ENCODE results near the gene ZPLD1. TPM values are rescaled to one million over a fixed set of nuclear protein-coding genes. Genes with fewer than 3 reads are reported as not detected.

ZPLD1 gene
- total RNA-seq, 1 experiment from 2014 or later: not detected

DNA sequence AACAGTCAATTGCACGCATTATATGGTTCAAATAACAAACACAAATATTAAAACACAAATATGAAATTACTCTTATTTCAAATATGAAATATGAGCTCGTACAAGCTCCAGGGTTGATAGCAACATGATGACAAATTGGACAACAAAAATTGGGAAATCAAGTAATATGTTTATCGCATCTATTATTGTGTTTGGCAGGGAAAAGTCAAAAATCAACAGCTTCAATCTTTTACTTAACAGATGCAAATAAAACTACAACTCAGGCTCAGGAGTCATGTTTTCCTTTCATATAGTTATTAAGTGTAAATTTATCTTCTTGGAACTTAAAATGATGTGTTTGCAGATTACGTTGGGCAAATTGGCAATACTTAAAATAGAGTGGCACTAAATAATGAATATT lies 41.4 kb downstream of the ZPLD1 start:
- CTCF ChIA-PET: no interaction called here
- H3K4me2 ChIP-seq (ENCODE audit: low read length): no peak overlapping the region
- no TSS peak for BruUV-seq (replicated peaks)

More for the DNA sequence above, 41.4 kb downstream of the ZPLD1 start:
- H3K4me1 ChIP-seq (ENCODE audit: control insufficient read depth in 1 of 2, insufficient read depth in 2 of 2, low read length in 2 of 2): no peaks in the 10 kb centered on the region
- intact Hi-C loops (cut with micrococcal nuclease): no loop called here
- no peak for ATAC-seq
- POLR2A ChIA-PET: no interaction called here
- no peaks in the 10 kb centered on the region for H4K20me1 ChIP-seq (ENCODE audit: insufficient read depth)
- no peak for DNase-seq (ENCODE audit: low read depth, low spot score)
- no peaks in the 10 kb centered on the region for H3K9me2 ChIP-seq (ENCODE audit: insufficient read depth)
- H3K27ac ChIP-seq (ENCODE audit: low read depth, low read length): no peak overlapping the region
- H3K79me2 ChIP-seq (ENCODE audit: insufficient read depth, low read length): no peaks in the 10 kb centered on the region
- no peak overlapping the region for H2AFZ ChIP-seq (ENCODE audit: low read depth, low read length, poor library complexity, severe bottlenecking)
- RAD21 ChIA-PET (ENCODE audit: low non-redundant PET in 1 of 2, low total read pairs in 2 of 2, uncharacterized antibody in 2 of 2, unreplicated experiment in 2 of 2): no interaction called here
- H3K9ac ChIP-seq (ENCODE audit: low read length): no peak overlapping the region
- no peaks in the 10 kb centered on the region for H3K36me3 ChIP-seq (ENCODE audit: control insufficient read depth in 1 of 2, insufficient read depth in 2 of 2, low read length in 2 of 2)
- no peaks in the 10 kb centered on the region for H3K9me3 ChIP-seq (ENCODE audit: control insufficient read depth in 1 of 2, insufficient read depth in 1 of 2, low read depth in 1 of 2, low read length in 2 of 2)
- no peak overlapping the region for H3K4me3 ChIP-seq (replicated peaks in 1 of 2; ENCODE audit: low read depth in 1 of 2, low read length in 2 of 2)
- no peaks in the 10 kb centered on the region for H3K27me3 ChIP-seq (ENCODE audit: insufficient read depth, low read length)
- no peak for TF ChIP-seq SRF (IDR thresholded peaks at IDR 0.05; ENCODE audit: low read depth)
- TF ChIP-seq EZH2phosphoT487 (IDR thresholded peaks at IDR 0.05; ENCODE audit: borderline replicate concordance): no peak
- TF ChIP-seq YY1 (IDR thresholded peaks at IDR 0.05; ENCODE audit: extremely low read depth, insufficient replicate concordance, low read depth, low read length): no peak
- TF ChIP-seq, protein P1, sequence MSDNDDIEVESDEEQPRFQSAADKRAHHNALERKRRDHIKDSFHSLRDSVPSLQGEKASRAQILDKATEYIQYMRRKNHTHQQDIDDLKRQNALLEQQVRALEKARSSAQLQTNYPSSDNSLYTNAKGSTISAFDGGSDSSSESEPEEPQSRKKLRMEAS (IDR thresholded peaks at IDR 0.05): no peak
- no peak for TF ChIP-seq ZFX (IDR thresholded peaks at IDR 0.05)
- TF ChIP-seq JUND (IDR thresholded peaks at IDR 0.05): no peak
- TF ChIP-seq SP1 (IDR thresholded peaks at IDR 0.05; ENCODE audit: low read depth): no peak
- TF ChIP-seq CTCF (IDR thresholded peaks at IDR 0.05 in 2 of 3, conservative IDR thresholded peaks at IDR 0.05 in 1 of 3; ENCODE audit: borderline replicate concordance in 1 of 3, insufficient read depth in 1 of 3, low read depth in 2 of 3, low read length in 2 of 3): no peak
- TF ChIP-seq CBX3 (IDR thresholded peaks at IDR 0.05; ENCODE audit: low read depth): no peak
- TF ChIP-seq EGR1 (IDR thresholded peaks at IDR 0.05; ENCODE audit: low read depth): no peak

Measured in HCT116 (cell line).